DND-41 (cell line): ENCODE data around the gene SLC4A7.
"Not testable (repeated sequence)": the region's sequence is repeated elsewhere in the genome, so short reads cannot be mapped to it uniquely, and the experiment has no call there.

Experiments
- ATAC-seq: fragments of 200-7000 bp; cut with Tn5 transposase; 3 replicates; pipeline ENCODE4 v1.9.1; 2021; ENCODE audit warnings: low read depth; ENCODE audit not compliant: insufficient read depth
- DNase-seq: peaks from one replicate; pipeline ENCODE4 v3.0.0-alpha.2; 2020
- H2AFZ ChIP-seq: 2 replicates; pipeline ENCODE4 v1.6.0; 2012; ENCODE audit warnings: low read depth, low read length
- H3K27ac ChIP-seq: 2 replicates; pipeline ENCODE4 v1.5.1; 2012; ENCODE audit warnings: low read length, inconsistent platforms
- H3K27me3 ChIP-seq: fragments of 200-600 bp; sonication (generic); 2 replicates; pipeline ENCODE4 v1.6.0; 2012; ENCODE audit warnings: low read length, mild to moderate bottlenecking, inconsistent platforms; ENCODE audit not compliant: insufficient read depth, poor library complexity
- H3K36me3 ChIP-seq: 2 replicates; pipeline ENCODE4 v1.5.1; 2012; ENCODE audit warnings: low read length, inconsistent platforms; ENCODE audit not compliant: insufficient read depth
- H3K4me1 ChIP-seq: 2 replicates; pipeline ENCODE4 v1.5.1; 2012; ENCODE audit warnings: mild to moderate bottlenecking, low read length; ENCODE audit not compliant: insufficient read depth
- H3K4me2 ChIP-seq: 2 replicates; pipeline ENCODE4 v1.6.0; 2012; ENCODE audit warnings: mild to moderate bottlenecking, moderate library complexity, low read length, inconsistent platforms; ENCODE audit not compliant: insufficient read depth
- H3K4me3 ChIP-seq, 2 experiments: fragments of 200-600 bp in 1 of 2; shearing (Covaris generic) in 1 of 2; 2 replicates each; pipeline ENCODE4 v1.5.1; 2012 to 2016; ENCODE audit warnings: inconsistent platforms in 2 of 2, low read length in 2 of 2, mild to moderate bottlenecking in 2 of 2, low read depth in 1 of 2, moderate library complexity in 1 of 2
- H3K79me2 ChIP-seq: 2 replicates; pipeline ENCODE4 v1.6.0; 2012; ENCODE audit warnings: low read length, inconsistent platforms; ENCODE audit not compliant: insufficient read depth
- H3K9ac ChIP-seq: 2 replicates; pipeline ENCODE4 v1.6.0; 2012; ENCODE audit warnings: low read depth, mild to moderate bottlenecking, inconsistent platforms, low read length, moderate library complexity
- H3K9me3 ChIP-seq: 2 replicates; pipeline ENCODE4 v1.5.1; 2012; ENCODE audit warnings: low read length, moderate library complexity, mild to moderate bottlenecking, inconsistent platforms; ENCODE audit not compliant: insufficient read depth, severe bottlenecking
- H4K20me1 ChIP-seq: 2 replicates; pipeline ENCODE4 v1.6.0; 2012; ENCODE audit warnings: low read length; ENCODE audit not compliant: insufficient read depth
- CTCF ChIP-seq: IDR thresholded peaks from 2 replicates; pipeline ENCODE4 v1.5.1; 2012; ENCODE audit warnings: borderline replicate concordance, low read length, moderate library complexity, mild to moderate bottlenecking; ENCODE audit not compliant: poor library complexity, severe bottlenecking; ENCODE audit errors: extremely low read depth
- EZH2 ChIP-seq: IDR thresholded peaks from 3 replicates; pipeline ENCODE4 v1.6.1; 2012; ENCODE audit warnings: borderline replicate concordance, low read depth, mild to moderate bottlenecking, moderate library complexity, low read length, inconsistent platforms; ENCODE audit not compliant: severe bottlenecking

The SLC4A7 gene

GRCh38 chr3:27335571-27335970 is 148.6 kb downstream of the SLC4A7 start:
- ATAC-seq (no peak), DNase-seq (no peak)
- no peaks in the 10 kb centered on the region for H3K9me3 ChIP-seq
- TF ChIP-seq CTCF: no peak
- no peak for TF ChIP-seq EZH2
- H3K27ac ChIP-seq: no peak overlapping the region
- no peaks in the 10 kb centered on the region for H3K79me2 ChIP-seq
- H3K4me2 ChIP-seq: no peak overlapping the region
- H3K36me3 ChIP-seq: no peaks in the 10 kb centered on the region
- H3K4me1 ChIP-seq: 0 out of 2 replicates have a peak, but pooled peaks cover 3% of the 10 kb centered on the region
- H4K20me1 ChIP-seq: no peaks in the 10 kb centered on the region
- H3K4me3 ChIP-seq: no peak overlapping the region
- H3K27me3 ChIP-seq: no peaks in the 10 kb centered on the region
- no peak overlapping the region for H3K9ac ChIP-seq
- no peak overlapping the region for H2AFZ ChIP-seq

DNA sequence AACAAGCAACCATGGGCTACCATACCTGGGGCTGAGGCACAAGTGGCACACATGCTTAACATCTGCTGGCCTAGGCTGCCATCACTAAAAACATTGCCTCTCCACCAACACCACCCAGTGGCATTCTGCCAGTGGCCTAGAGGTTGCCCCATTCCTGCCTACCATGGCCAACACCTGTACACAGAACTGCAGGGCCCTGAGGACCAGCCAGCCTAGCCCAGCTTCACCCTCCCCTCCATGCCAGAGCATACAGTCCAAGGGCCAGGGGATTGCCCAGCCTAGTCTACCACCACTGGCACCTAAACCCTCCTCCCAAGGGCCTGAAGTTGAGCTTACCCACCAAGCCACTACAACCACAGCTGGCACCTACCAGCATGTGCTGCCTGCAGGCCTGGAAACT is 150.3 kb downstream of the SLC4A7 start:
- H3K27me3 ChIP-seq: no peaks in the 10 kb centered on the region
- no peaks in the 10 kb centered on the region for H4K20me1 ChIP-seq
- DNase-seq (no peak), ATAC-seq (no peak)
- H3K36me3 ChIP-seq: no peaks in the 10 kb centered on the region
- no peaks in the 10 kb centered on the region for H3K4me1 ChIP-seq
- no peaks in the 10 kb centered on the region for H3K79me2 ChIP-seq
- peaks cover 3% of the 10 kb centered on the region for H3K9me3 ChIP-seq
- no peak overlapping the region for H2AFZ ChIP-seq
- H3K9ac ChIP-seq: no peak overlapping the region
- TF ChIP-seq CTCF (no peak), EZH2 (no peak)
- H3K4me3 ChIP-seq: no peak overlapping the region
- H3K4me2 ChIP-seq: no peak overlapping the region
- H3K27ac ChIP-seq: no peak overlapping the region

GRCh38 chr3:27328982-27329762 is 155.0 kb downstream of the SLC4A7 start:
- not testable (repeated sequence) for H3K27me3 ChIP-seq, H3K9ac ChIP-seq, H4K20me1 ChIP-seq, H3K79me2 ChIP-seq, H3K4me2 ChIP-seq, H3K4me3 ChIP-seq, H3K36me3 ChIP-seq, H3K27ac ChIP-seq, ATAC-seq, DNase-seq, H2AFZ ChIP-seq, H3K4me1 ChIP-seq
- peaks cover 11% of the 10 kb centered on the region for H3K9me3 ChIP-seq

DNA sequence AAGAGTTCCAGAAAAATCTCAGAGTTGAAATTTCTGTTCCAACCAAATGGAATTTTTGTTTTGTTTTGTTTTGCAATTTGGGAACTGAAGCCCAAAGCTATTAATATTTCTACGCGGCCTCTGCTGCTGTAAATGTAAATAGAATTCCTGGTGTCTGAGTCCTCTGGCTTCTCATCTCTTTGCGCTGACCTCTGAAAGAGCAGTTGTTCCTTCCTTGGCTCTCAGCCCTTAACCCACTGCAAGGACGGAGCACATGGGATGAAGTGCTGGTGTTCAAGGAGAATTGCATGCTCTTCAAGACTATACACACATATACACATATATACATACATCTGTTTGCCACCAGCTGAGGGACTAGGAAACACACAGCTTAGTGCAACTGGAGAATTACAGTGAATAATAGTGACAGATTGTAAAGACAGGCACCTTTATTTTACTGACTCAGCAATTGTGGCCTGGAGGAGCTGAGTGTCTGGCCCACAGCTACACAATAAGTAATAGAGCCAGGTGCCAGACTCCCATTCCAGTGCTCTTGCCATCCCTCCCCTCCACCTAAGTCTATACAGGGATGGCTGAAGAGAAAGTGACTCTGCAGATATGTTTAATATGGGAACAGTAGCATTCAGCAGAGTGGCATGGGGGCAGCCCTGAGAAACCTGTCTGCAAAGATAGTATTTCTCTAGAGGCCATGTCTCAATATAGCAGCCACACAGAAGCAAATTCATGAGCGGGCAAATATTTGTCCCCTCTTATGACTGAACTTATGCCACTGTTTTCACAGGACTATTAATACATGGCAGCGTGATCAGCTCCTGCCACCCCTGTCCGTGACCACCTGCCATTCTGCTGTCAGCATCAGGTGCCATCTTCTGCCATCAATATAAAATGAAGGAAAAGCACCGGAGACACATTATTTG is 157.3 kb downstream of the SLC4A7 start:
- H3K4me2 ChIP-seq: no peak overlapping the region
- no peaks in the 10 kb centered on the region for H3K27me3 ChIP-seq

More for the DNA sequence above, 157.3 kb downstream of the SLC4A7 start:
- Histone ChIP-seq H3K36me3 (no peaks in the 10 kb centered on the region), H3K27ac (no peak overlapping the region), H3K9me3 (peaks cover 11% of the 10 kb centered on the region), H3K9ac (no peak overlapping the region), H2AFZ (no peak overlapping the region), H3K4me1 (no peaks in the 10 kb centered on the region), H3K4me3 (no peak overlapping the region), H3K79me2 (no peaks in the 10 kb centered on the region), H4K20me1 (no peaks in the 10 kb centered on the region)
- TF ChIP-seq EZH2 (no peak), CTCF (no peak)
- DNase-seq (no peak), ATAC-seq (no peak)
